Measurements from ENCODE around the gene CPT1B. TPM values are rescaled to one million over a fixed set of nuclear protein-coding genes. Genes with fewer than 3 reads are reported as not detected.

The CPT1B gene
- total and polyA plus RNA-seq, 2 of the 4 experiments (the other 2 are of a cell fraction) = 0.36 to 1.8 TPM

- H3K56ac ChIP-seq (ENCODE audit: extremely low read depth, insufficient read depth, low read length) = no peak overlapping the region
- no peak for TF ChIP-seq RAD21 (IDR thresholded peaks at IDR 0.05; ENCODE audit: low read length)
- TF ChIP-seq RCOR1 (IDR thresholded peaks at IDR 0.05; ENCODE audit: insufficient replicate concordance, low read length) = no peak
- TF ChIP-seq SMC3 (IDR thresholded peaks at IDR 0.05; ENCODE audit: low read depth, low read length) = no peak
- no peak for TF ChIP-seq BHLHE40 (IDR thresholded peaks at IDR 0.05; ENCODE audit: low read depth, low read length)
- TF ChIP-seq MXI1 (IDR thresholded peaks at IDR 0.05; ENCODE audit: borderline replicate concordance, low read depth, low read length) = no peak
- TF ChIP-seq FOS (IDR thresholded peaks at IDR 0.05; ENCODE audit: low read depth, low read length) = no peak
- no peak for TF ChIP-seq NFE2L2 (IDR thresholded peaks at IDR 0.05; ENCODE audit: low read depth, low read length)
- TF ChIP-seq MAFK (IDR thresholded peaks at IDR 0.05; ENCODE audit: low read depth, low read length) = no peak
- TF ChIP-seq, protein P1, sequence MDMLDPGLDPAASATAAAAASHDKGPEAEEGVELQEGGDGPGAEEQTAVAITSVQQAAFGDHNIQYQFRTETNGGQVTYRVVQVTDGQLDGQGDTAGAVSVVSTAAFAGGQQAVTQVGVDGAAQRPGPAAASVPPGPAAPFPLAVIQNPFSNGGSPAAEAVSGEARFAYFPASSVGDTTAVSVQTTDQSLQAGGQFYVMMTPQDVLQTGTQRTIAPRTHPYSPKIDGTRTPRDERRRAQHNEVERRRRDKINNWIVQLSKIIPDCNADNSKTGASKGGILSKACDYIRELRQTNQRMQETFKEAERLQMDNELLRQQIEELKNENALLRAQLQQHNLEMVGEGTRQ (IDR thresholded peaks at IDR 0.05; ENCODE audit: low read depth, low read length) = no peak
- TF ChIP-seq RFX5 (IDR thresholded peaks at IDR 0.05; ENCODE audit: low read depth, low read length) = no peak
- TF ChIP-seq, protein P2, sequence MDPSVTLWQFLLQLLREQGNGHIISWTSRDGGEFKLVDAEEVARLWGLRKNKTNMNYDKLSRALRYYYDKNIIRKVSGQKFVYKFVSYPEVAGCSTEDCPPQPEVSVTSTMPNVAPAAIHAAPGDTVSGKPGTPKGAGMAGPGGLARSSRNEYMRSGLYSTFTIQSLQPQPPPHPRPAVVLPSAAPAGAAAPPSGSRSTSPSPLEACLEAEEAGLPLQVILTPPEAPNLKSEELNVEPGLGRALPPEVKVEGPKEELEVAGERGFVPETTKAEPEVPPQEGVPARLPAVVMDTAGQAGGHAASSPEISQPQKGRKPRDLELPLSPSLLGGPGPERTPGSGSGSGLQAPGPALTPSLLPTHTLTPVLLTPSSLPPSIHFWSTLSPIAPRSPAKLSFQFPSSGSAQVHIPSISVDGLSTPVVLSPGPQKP (IDR thresholded peaks at IDR 0.05; ENCODE audit: borderline replicate concordance, low read depth, low read length) = no peak
- ChIA-PET CTCF (no interaction called here), POLR2A (ENCODE audit: unreplicated experiment) (no interaction called here)
- intact Hi-C loops (cut with micrococcal nuclease) (no loop called here), dilution Hi-C loops (cut with HindIII; ENCODE audit: low sequenced_read_pairs, unreplicated experiment) (no loop called here), in situ Hi-C loops (cut with MboI; ENCODE audit: low sequenced_read_pairs) (no loop called here)
- no peak overlapping the region for H3K14ac ChIP-seq (replicated peaks; ENCODE audit: low read depth, low read length)
- H3K18ac ChIP-seq (ENCODE audit: low read depth, low read length) = no peak overlapping the region
- H2BK120ac ChIP-seq (ENCODE audit: low read depth, low read length) = no peak overlapping the region
- H2BK15ac ChIP-seq (ENCODE audit: low read depth, low read length) = no peak overlapping the region
- H3K27ac ChIP-seq (ENCODE audit: insufficient read depth, low read length) = no peak overlapping the region
- no peak overlapping the region for H2AK5ac ChIP-seq (ENCODE audit: low read depth, low read length)
- DNase-seq (no peak), ATAC-seq (ENCODE audit: low read depth) (no peak)
- H2AK9ac ChIP-seq (replicated peaks; ENCODE audit: low read depth, low read length, poor library complexity) = no peak overlapping the region
- H3K4me3 ChIP-seq (ENCODE audit: insufficient read depth, low read depth, low read length) = no peak overlapping the region
- H3K9me3 ChIP-seq (ENCODE audit: control insufficient read depth, insufficient read depth, low read length) = no peaks in the 10 kb centered on the region
- WGBS, 2 experiments (ENCODE audit: extremely low coverage in 2 of 2, insufficient read length in 1 of 2) = no CpG with 5 or more reads among the region's 8 CpGs
- H3K9me1 ChIP-seq (ENCODE audit: insufficient read depth, low read length) = peaks cover 7% of the 10 kb centered on the region
- H3K36me3 ChIP-seq (ENCODE audit: control insufficient read depth, insufficient read depth, low read length) = no peaks in the 10 kb centered on the region
- no peak overlapping the region for H2AFZ ChIP-seq (replicated peaks; ENCODE audit: low read length, poor library complexity)
- peaks cover 21% of the 10 kb centered on the region for H3K4me1 ChIP-seq (ENCODE audit: control insufficient read depth, insufficient read depth, low read length)
- no peak overlapping the region for H2BK20ac ChIP-seq (ENCODE audit: low read depth, low read length)
- no peak overlapping the region for H4K91ac ChIP-seq (ENCODE audit: insufficient read depth, low read depth, low read length)
- no TSS peak for BruUV-seq (replicated peaks)
- H3K23ac ChIP-seq (ENCODE audit: low read depth, low read length) = no peak overlapping the region
- H4K20me1 ChIP-seq (ENCODE audit: insufficient read depth, low read length) = no peaks in the 10 kb centered on the region
- no peak overlapping the region for H4K8ac ChIP-seq (ENCODE audit: low read depth in 2 of 2, low read length in 2 of 2)
- H3K79me1 ChIP-seq (ENCODE audit: low read depth in 1 of 2, low read length in 2 of 2) = no peaks in the 10 kb centered on the region; a peak in 1 of 4 replicates
- no peak overlapping the region for H3K9ac ChIP-seq (ENCODE audit: low read depth, low read length)
- peaks cover 5% of the 10 kb centered on the region; the same call in 1 of the 2 replicates for H3K27me3 ChIP-seq (ENCODE audit: control insufficient read depth, insufficient read depth, low read length)
- no peak overlapping the region for H4K5ac ChIP-seq (ENCODE audit: low read depth, low read length)
- no peak overlapping the region for H3K4ac ChIP-seq (ENCODE audit: low read depth, low read length)
- no peak overlapping the region for H2BK5ac ChIP-seq (ENCODE audit: low read depth, low read length, poor library complexity, severe bottlenecking)
- H3K4me2 ChIP-seq (ENCODE audit: low read depth, low read length) = no peak overlapping the region
Measured at GRCh38 chr22:50535113-50535512, 43.1 kb downstream of the CPT1B start.

Data from IMR-90 (cell line).